ENCODE data around the gene VMP1.

The VMP1 gene

DNA sequence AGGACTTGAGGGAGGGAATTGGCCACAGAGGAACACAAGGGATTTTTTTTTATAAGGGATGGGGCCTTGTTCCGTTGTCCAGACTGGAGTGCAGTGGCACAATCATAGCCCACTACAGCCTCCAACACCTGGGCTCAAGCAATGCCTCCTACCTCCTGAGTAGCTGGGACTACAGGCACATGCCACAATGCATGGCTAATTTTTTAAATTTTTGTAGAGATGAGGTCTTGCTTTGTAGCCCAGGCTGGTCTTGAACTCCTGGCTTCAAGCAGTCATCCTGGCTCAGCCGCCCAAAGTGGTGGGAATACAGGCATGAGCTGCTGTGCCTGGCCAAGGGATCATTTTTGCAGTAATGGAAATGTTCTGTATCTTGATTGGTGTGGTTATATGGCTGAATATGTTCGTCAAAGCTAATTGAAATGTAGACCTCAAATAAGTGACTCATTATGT is 56.9 kb downstream of the VMP1 start:
- H3K27ac ChIP-seq: no peak overlapping the region
- TF ChIP-seq CTCF (conservative IDR thresholded peaks at IDR 0.05): no peak
- no peak for TF ChIP-seq ZFX (IDR thresholded peaks at IDR 0.05)

- H3K27ac ChIP-seq: no peak overlapping the region
- TF ChIP-seq ZFX (IDR thresholded peaks at IDR 0.05) (no peak), CTCF (conservative IDR thresholded peaks at IDR 0.05) (no peak)
Observed at GRCh38 chr17:59765038-59765437, 57.6 kb downstream of the VMP1 start.

- no peak overlapping the region for H3K27ac ChIP-seq
- TF ChIP-seq CTCF (conservative IDR thresholded peaks at IDR 0.05): no peak
- TF ChIP-seq ZFX (IDR thresholded peaks at IDR 0.05): no peak
Observed at GRCh38 chr17:59766491-59766890, 59.0 kb downstream of the VMP1 start.

- H3K27ac ChIP-seq: no peak overlapping the region
- TF ChIP-seq CTCF (conservative IDR thresholded peaks at IDR 0.05) (no peak), ZFX (IDR thresholded peaks at IDR 0.05) (no peak)
Observed at GRCh38 chr17:59767176-59767575, 59.7 kb downstream of the VMP1 start.

DNA sequence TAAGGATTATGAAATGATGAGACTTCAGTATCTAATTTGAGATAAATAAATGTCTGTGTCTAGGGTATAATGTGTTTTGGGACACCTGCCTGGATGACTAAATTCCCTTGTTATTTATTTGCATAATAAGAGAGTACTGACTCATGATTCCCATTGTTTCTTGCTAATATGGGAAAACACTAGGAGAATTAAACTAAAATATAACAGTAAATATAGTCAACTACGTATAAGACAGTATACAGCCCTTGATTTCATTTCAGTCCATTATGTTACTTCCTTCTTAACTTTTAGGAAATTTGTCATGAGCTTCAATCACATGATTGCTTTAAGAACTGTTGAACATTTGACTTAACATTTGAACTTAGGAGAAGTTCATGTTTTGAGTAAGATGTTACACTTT is 62.4 kb downstream of the VMP1 start:
- H3K27ac ChIP-seq: no peak overlapping the region
- no peak for TF ChIP-seq ZFX (IDR thresholded peaks at IDR 0.05)
- no peak for TF ChIP-seq CTCF (conservative IDR thresholded peaks at IDR 0.05)

DNA sequence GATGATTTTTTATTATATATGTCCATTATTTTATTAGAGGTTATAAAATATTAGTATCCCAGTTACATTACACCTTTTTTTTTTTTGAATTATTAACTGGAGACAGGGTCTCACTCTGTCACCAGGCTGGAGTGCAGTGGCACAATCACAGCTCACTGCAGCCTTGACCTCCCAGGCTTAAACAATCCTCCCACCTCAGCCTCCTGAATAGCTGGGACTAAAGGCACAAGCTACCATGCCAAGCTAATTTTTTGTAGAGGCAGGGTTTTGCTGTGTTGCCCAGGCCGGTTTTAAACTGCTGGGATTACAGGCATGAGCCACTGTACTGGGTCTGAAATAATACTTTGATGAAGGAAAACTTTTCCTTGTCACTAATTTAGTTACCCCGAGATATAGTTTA is 63.6 kb downstream of the VMP1 start:
- no peak overlapping the region for H3K27ac ChIP-seq
- TF ChIP-seq ZFX (IDR thresholded peaks at IDR 0.05) (no peak), CTCF (conservative IDR thresholded peaks at IDR 0.05) (no peak)

DNA sequence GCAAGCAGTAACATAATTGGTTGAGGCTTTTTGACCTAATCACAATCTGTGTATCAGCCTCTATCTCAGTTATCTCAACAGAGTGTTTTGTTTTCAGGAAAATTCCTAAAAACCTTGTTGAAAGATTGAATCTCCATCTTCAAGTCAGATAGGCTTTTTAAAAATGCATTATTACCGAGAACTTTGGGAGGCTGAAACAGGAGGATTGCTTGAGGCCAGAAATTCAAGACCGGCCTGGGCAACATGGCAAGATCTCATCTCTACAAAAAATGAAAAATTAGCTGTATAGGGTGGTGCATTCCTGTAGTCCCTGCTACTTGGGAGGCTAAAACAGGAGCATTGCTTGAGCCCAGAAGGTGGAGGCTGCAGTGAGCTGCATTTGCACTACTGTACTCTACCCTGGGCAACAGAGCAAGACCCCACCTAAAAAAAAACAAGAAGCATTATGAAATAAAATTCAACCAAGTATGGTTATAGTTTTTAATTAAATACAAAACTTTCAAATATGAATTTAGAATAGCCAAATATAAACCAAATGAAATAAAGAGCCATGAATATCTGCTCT is 68.4 kb downstream of the VMP1 start:
- H3K27ac ChIP-seq: no peak overlapping the region
- no peak for TF ChIP-seq CTCF (conservative IDR thresholded peaks at IDR 0.05)
- TF ChIP-seq ZFX (IDR thresholded peaks at IDR 0.05): no peak
